Measurements from ENCODE around the gene ATP2B2. TPM values are rescaled to one million over a fixed set of nuclear protein-coding genes. Genes with fewer than 3 reads are reported as not detected.

Gene ATP2B2
- total and polyA plus RNA-seq, 2 of the 8 experiments (the other 6 are each of a cell fraction or from before 2014, with no cell fraction given) = 0.14 to 1.2 TPM

- FAIRE-seq = no peak
- no peak overlapping the region for H2AFZ ChIP-seq (ENCODE audit: low read length)
- H4K8ac ChIP-seq (ENCODE audit: extremely low read depth, insufficient read depth, low read length) = no peak overlapping the region
- no peak for TF ChIP-seq SAP30 (IDR thresholded peaks at IDR 0.05; ENCODE audit: insufficient read depth, insufficient replicate concordance, low read length)
- TF ChIP-seq CBX5 (IDR thresholded peaks at IDR 0.05; ENCODE audit: low read depth, low read length) = no peak
- no peak for TF ChIP-seq EGR1 (IDR thresholded peaks at IDR 0.05; ENCODE audit: borderline replicate concordance, low read depth, low read length)
- ChIA-PET CTCF (ENCODE audit: partially characterized antibody) (interaction anchor here (0.6 to 2.5 kb wide), 12 partner anchors 8 to 339 kb away, joined by 3 to 9 read pairs (median 4); no protein-coding TSS in a partner anchor), POLR2A (ENCODE audit: partially characterized antibody) (interaction anchor here (0.8 kb wide), 1 partner anchor 100 kb away, joined by 3 read pairs; no protein-coding TSS in a partner anchor)
- no peak overlapping the region for H2AK5ac ChIP-seq (ENCODE audit: low read depth, low read length)
- no peak overlapping the region for H2BK12ac ChIP-seq (ENCODE audit: low read depth, low read length)
- no peak overlapping the region for H3K4me2 ChIP-seq (ENCODE audit: insufficient read depth in 1 of 2, low read depth in 2 of 2, low read length in 2 of 2)
- WGBS, 2 experiments (ENCODE audit: extremely low coverage in 1 of 2, insufficient coverage in 1 of 2, insufficient read length in 1 of 2, insufficient replicate concordance in 2 of 2, low coverage in 1 of 2, low lambda C conversion rate in 2 of 2, missing lambda C conversion rate in 1 of 2) = 83% methylated on average over 3 of the region's 3 CpGs; no CpG with 5 or more reads in 1 of the 2 experiments
- no peaks in the 10 kb centered on the region for H4K20me1 ChIP-seq (replicated peaks in 1 of 2; ENCODE audit: control insufficient read depth in 1 of 2, insufficient read depth in 2 of 2, low read length in 2 of 2)
- H4K91ac ChIP-seq (replicated peaks; ENCODE audit: insufficient read length, low read length) = no peak overlapping the region
- no peak overlapping the region for H3K4ac ChIP-seq (replicated peaks; ENCODE audit: insufficient read length, low read depth, low read length)
- H3K79me1 ChIP-seq (ENCODE audit: low read depth, low read length) = no peaks in the 10 kb centered on the region
- H3K36me3 ChIP-seq (ENCODE audit: control insufficient read depth in 2 of 4, insufficient read depth in 4 of 4, low read length in 3 of 4) = no peaks in the 10 kb centered on the region
- no peak overlapping the region for H2BK120ac ChIP-seq (replicated peaks; ENCODE audit: low read depth, low read length)
- H3K9ac ChIP-seq (replicated peaks in 1 of 4; ENCODE audit: extremely low read depth in 1 of 4, low read depth in 3 of 4, low read length in 3 of 4) = no peak overlapping the region
- no peaks in the 10 kb centered on the region for H3K79me2 ChIP-seq (ENCODE audit: control insufficient read depth in 1 of 2, insufficient read depth in 2 of 2, low read length in 2 of 2)
- H3K9me3 ChIP-seq (ENCODE audit: insufficient read depth in 2 of 2, low read depth in 1 of 2, low read length in 1 of 2) = no peaks in the 10 kb centered on the region
- H3K23ac ChIP-seq (ENCODE audit: insufficient read length) = no peak overlapping the region
- no peaks in the 10 kb centered on the region; a peak in 1 of 7 replicates for H3K27me3 ChIP-seq (replicated peaks in 1 of 4; ENCODE audit: control insufficient read depth in 3 of 4, extremely low read depth in 1 of 4, insufficient read depth in 3 of 4, low read length in 3 of 4)
- H3K4me1 ChIP-seq (replicated peaks in 1 of 4; ENCODE audit: control insufficient read depth in 3 of 4, insufficient read depth in 4 of 4, low read length in 3 of 4) = peaks cover 6 to 18% (median 11%) of the 10 kb centered on the region in 4 experiments
- no peak overlapping the region for H3K56ac ChIP-seq (replicated peaks; ENCODE audit: insufficient read length, low read depth, low read length)
- no peak overlapping the region for H3K27ac ChIP-seq (ENCODE audit: low read depth, low read length)
- no peaks in the 10 kb centered on the region for H3K23me2 ChIP-seq (ENCODE audit: low read depth, low read length)
- H2BK15ac ChIP-seq (ENCODE audit: low read length) = no peak overlapping the region
- DNase-seq (ENCODE audit: low read depth in 1 of 2, low spot score in 2 of 2) = no peak
- no peak overlapping the region for H3K14ac ChIP-seq (ENCODE audit: insufficient read length)
- no peak overlapping the region for H2BK5ac ChIP-seq (ENCODE audit: low read depth, low read length)
- H3K18ac ChIP-seq (ENCODE audit: extremely low read depth, low read length) = 0 out of 2 replicates have a peak overlapping the region, but pooled peaks have one; percentile 33
- H2BK20ac ChIP-seq (ENCODE audit: low read length) = no peak overlapping the region
- H3K4me3 ChIP-seq (ENCODE audit: extremely low read depth in 1 of 4, insufficient read depth in 2 of 4, low read depth in 3 of 4, low read length in 4 of 4) = no peak overlapping the region
- H4K5ac ChIP-seq (ENCODE audit: insufficient read length, low read depth, low read length) = no peak overlapping the region
Measured at GRCh38 chr3:10399634-10400033, 105.8 kb downstream of the ATP2B2 start.

Data from H1 (cell line).